Mesodermal cell (in vitro differentiated cells): ENCODE measurements around the gene CCDC171.

Source experiments
- H3K27ac ChIP-seq: 2 replicates; pipeline ENCODE4 v1.7.0; 2013; ENCODE audit warnings: mild to moderate bottlenecking, low read depth, low read length, moderate library complexity; ENCODE audit not compliant: severe bottlenecking
- H3K36me3 ChIP-seq: 2 replicates; pipeline ENCODE4 v1.7.1; 2013; ENCODE audit warnings: mild to moderate bottlenecking, low read length, moderate library complexity; ENCODE audit not compliant: control insufficient read depth, insufficient read depth
- H3K4me1 ChIP-seq: one replicate; pipeline ENCODE4 v1.7.1; 2013; ENCODE audit warnings: mild to moderate bottlenecking, low read length; ENCODE audit not compliant: insufficient read depth, control insufficient read depth, poor library complexity, severe bottlenecking
- H3K4me3 ChIP-seq: 2 replicates; pipeline ENCODE4 v1.7.0; 2013; ENCODE audit warnings: low read length, control low read depth, mild to moderate bottlenecking; ENCODE audit not compliant: insufficient read depth, poor library complexity, severe bottlenecking; ENCODE audit errors: extremely low read depth
- H3K9me3 ChIP-seq: 2 replicates; pipeline ENCODE4 v1.7.1; 2013; ENCODE audit warnings: mild to moderate bottlenecking, low read length, moderate library complexity; ENCODE audit not compliant: control insufficient read depth
- WGBS, 2 experiments: methylation state at CpG; one replicate each; pipeline ENCODE4 v1.1.5; 2013; ENCODE audit warnings: missing lambda C conversion rate in 2 of 2; ENCODE audit not compliant: insufficient coverage in 2 of 2; 5-methylcytosine and 5-hydroxymethylcytosine counted together

The CCDC171 gene

DNA sequence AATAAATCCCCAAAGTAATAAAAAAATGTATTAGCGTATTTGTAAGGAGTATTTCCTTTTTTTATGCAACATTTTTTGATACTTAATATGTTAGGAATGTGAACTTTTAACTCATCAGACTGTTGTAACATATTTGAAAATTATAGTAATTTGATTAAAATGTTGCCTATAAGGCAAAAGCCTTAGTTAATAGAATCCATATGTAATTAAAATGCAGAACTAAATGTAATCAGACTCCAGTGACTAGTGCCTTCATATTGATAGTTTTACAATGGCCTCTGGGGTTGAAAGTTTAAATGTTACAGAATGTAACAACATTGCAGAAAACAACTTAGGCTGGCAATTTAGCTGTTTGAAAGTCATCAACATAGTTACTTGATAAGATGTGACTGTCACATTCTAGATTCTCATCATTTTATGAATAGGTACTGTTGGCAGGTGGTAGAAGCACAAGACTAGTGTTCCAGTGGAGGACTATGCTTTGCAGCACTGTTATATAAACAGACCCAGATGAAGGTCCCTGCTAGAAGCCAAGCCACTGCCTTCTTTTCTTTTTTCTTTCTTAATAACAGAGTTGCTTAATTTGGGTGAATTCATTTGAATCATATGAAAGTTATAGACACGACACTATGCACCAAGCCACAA is 382.9 kb downstream of the CCDC171 start:
- no peak overlapping the region for H3K27ac ChIP-seq
- H3K9me3 ChIP-seq: peaks cover 5% of the 10 kb centered on the region
- no peak overlapping the region for H3K4me3 ChIP-seq
- H3K36me3 ChIP-seq: no peaks in the 10 kb centered on the region
- no peaks in the 10 kb centered on the region for H3K4me1 ChIP-seq
- no CpG with 5 or more reads among the region's 2 CpGs for whole genome bisulfite sequencing, 2 experiments

- Histone ChIP-seq H3K4me1 (no peaks in the 10 kb centered on the region), H3K4me3 (no peak overlapping the region), H3K27ac (no peak overlapping the region), H3K9me3 (peaks cover 5% of the 10 kb centered on the region), H3K36me3 (no peaks in the 10 kb centered on the region)
- 90 to 100% methylated on average over 1 to 2 of the region's 5 CpGs for WGBS, 2 experiments
These were observed 383.6 kb downstream of the CCDC171 start for GRCh38 chr9:15936306-15936921.

DNA sequence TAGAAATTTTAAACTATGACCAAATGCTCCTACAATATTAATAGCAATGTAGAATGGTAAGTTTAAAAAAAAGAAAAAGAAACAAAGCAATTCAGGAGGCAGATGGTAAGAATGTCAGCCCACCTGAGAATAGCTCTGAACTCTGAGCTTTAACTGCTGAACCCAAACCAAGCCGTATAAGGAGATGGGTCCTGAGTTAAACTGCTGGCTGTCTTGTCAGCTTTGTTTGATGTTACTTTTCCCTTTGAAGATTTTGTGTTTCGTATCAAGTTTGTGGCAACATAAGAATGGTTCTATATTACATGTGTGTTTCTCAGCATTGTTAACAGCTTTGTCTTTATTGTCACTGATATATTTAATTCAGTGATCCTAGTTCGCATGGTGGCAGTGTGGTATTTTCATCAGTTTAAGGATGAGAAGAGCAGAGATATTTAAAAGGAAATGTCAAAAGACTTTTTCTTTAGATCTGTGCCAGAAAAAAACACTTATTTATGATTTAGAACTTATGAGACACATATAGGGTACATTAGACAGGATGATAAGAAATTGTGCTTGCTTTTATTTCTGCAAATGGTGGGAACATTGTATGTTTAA is 390.1 kb downstream of the CCDC171 start:
- Histone ChIP-seq H3K4me1 (no peaks in the 10 kb centered on the region), H3K9me3 (no peaks in the 10 kb centered on the region), H3K36me3 (no peaks in the 10 kb centered on the region), H3K27ac (no peak overlapping the region), H3K4me3 (no peak overlapping the region)
- WGBS, 2 experiments: 60 to 89% methylated on average over 1 of the region's 3 CpGs

GRCh38 chr9:15944341-15944740 is 391.5 kb downstream of the CCDC171 start:
- Histone ChIP-seq H3K4me1 (no peaks in the 10 kb centered on the region), H3K36me3 (no peaks in the 10 kb centered on the region), H3K9me3 (no peaks in the 10 kb centered on the region), H3K27ac (no peak overlapping the region), H3K4me3 (no peak overlapping the region)
- WGBS, 2 experiments: 80 to 100% methylated on average over 1 of the region's 3 CpGs

- H3K4me1 ChIP-seq: no peaks in the 10 kb centered on the region
- no peak overlapping the region for H3K4me3 ChIP-seq
- WGBS, 2 experiments: 86 to 91% methylated on average over 1 of the region's 1 CpG
- no peaks in the 10 kb centered on the region for H3K9me3 ChIP-seq
- no peak overlapping the region for H3K27ac ChIP-seq
- H3K36me3 ChIP-seq: no peaks in the 10 kb centered on the region
These were observed 406.8 kb downstream of the CCDC171 start for GRCh38 chr9:15959663-15960062.

DNA sequence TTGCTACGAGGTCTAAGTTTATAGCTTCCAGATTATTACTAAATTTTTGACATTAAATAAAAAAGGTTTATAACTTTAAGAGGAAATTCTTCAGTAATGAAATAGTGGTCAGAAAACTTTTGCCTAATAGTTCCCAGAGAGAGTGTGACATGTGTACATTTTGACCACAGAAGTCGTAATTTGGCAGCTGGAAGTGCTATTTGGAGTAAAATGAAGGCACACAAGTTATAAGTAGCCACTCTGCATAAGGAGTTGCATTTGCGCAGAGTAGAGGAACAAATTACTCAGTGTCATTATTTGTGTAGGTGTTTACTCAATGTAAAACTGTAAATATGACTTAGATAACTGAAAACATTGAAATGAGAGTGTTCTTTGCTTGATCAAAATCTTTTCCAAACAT is 408.4 kb downstream of the CCDC171 start:
- H3K4me3 ChIP-seq: no peak overlapping the region
- no peak overlapping the region for H3K27ac ChIP-seq
- H3K9me3 ChIP-seq: no peaks in the 10 kb centered on the region
- H3K36me3 ChIP-seq: no peaks in the 10 kb centered on the region
- H3K4me1 ChIP-seq: no peaks in the 10 kb centered on the region
- WGBS, 2 experiments: 92 to 93% methylated on average over 1 to 2 of the region's 3 CpGs

DNA sequence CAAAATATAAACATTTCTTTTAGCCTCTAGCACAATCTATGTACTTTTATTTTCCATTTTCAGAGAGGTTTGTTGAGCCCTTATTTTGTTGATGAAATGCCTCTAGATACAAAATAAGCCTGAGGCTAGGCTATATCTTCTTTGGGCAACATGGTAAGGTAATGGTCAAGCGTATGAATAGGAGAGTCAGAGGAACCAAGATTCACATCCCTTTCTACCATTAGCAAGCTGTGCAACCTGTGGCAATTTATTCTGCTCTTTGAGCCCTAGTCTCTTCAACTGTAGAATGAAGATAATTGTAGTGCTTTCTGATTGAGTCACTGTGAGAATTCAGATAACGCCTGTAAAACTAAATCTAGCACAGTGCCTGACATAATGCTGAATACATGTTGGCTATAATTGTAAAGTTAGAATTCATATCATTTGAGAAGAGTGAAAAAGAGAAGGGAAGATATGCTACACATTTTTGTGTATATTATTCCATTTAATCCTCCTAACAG is 412.5 kb downstream of the CCDC171 start:
- H3K27ac ChIP-seq: no peak overlapping the region
- no peaks in the 10 kb centered on the region for H3K9me3 ChIP-seq
- H3K4me3 ChIP-seq: no peak overlapping the region
- H3K4me1 ChIP-seq: no peaks in the 10 kb centered on the region
- WGBS, 2 experiments: 86 to 100% methylated on average over 1 of the region's 2 CpGs
- no peaks in the 10 kb centered on the region for H3K36me3 ChIP-seq

GRCh38 chr9:15966471-15966870 is 413.6 kb downstream of the CCDC171 start:
- Histone ChIP-seq H3K36me3 (no peaks in the 10 kb centered on the region), H3K9me3 (no peaks in the 10 kb centered on the region), H3K4me1 (no peaks in the 10 kb centered on the region), H3K27ac (no peak overlapping the region), H3K4me3 (no peak overlapping the region)
- WGBS, 2 experiments: no CpG with 5 or more reads among the region's 1 CpG

GRCh38 chr9:15967068-15967467 is 414.2 kb downstream of the CCDC171 start:
- H3K4me3 ChIP-seq: no peak overlapping the region
- H3K36me3 ChIP-seq: no peaks in the 10 kb centered on the region
- no peak overlapping the region for H3K27ac ChIP-seq
- H3K4me1 ChIP-seq: no peaks in the 10 kb centered on the region
- 100% methylated on average over 1 to 2 of the region's 3 CpGs for WGBS, 2 experiments
- no peaks in the 10 kb centered on the region for H3K9me3 ChIP-seq

GRCh38 chr9:15972760-15973159 is 419.9 kb downstream of the CCDC171 start:
- Histone ChIP-seq H3K4me1 (no peaks in the 10 kb centered on the region), H3K4me3 (no peak overlapping the region), H3K36me3 (no peaks in the 10 kb centered on the region), H3K9me3 (no peaks in the 10 kb centered on the region), H3K27ac (no peak overlapping the region)
- 100% methylated on average over 2 of the region's 4 CpGs for WGBS, 2 experiments
